DMS153 treated with DMSO at 0.1 percent for 48 hours (cell line): ENCODE measurements around the gene HYDIN.

Experiments used
- DNase-seq: peaks from one replicate; lab custom pipeline; 2025; ENCODE audit not compliant: unreplicated experiment; lab: John Stamatoyannopoulos, UW

HYDIN gene

DNA sequence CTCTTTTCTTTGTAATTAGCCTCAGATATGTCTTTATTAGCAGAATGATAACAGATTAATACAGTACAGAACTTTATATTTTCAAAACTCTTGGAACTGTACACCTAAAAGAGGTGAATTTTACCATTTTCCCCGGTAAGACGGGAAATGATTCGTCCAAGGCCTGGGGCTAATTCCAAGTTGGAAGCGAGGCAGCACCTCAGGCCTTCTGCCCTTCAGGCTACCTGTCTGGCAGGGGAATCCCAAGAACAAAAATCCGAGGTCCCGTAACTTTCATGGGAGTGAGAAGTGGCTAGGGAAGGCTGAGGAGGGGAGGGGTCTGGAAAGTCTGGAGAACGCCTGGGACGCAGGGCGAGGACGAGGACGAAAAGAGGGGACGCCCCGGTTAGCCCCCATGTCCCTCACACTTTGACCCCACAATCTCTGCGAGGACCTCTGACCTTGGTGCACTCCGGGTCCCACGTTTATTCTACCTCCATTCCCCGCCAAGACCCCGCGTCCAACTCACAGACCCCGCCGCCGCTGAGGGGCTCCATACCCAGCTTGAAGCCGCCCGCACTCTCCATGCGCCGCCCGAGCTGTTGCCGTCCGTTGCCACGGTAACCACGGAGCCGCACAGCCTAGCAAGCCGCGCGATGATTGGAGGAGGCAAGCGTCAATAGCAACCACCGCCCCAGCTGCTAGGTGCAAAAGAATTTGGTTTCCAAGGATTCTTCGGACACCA is at the start of gene HYDIN:
Gene HYDIN (minus strand): TSS at position 601 of the 724 bp plus-strand sequence. CDS start 43,827 bp downstream, outside the sequence.
- DNase-seq = no peak

- no peak for DNase-seq
Observed at GRCh38 chr16:71276589-71277334, 46.2 kb upstream of the HYDIN start.

DNA sequence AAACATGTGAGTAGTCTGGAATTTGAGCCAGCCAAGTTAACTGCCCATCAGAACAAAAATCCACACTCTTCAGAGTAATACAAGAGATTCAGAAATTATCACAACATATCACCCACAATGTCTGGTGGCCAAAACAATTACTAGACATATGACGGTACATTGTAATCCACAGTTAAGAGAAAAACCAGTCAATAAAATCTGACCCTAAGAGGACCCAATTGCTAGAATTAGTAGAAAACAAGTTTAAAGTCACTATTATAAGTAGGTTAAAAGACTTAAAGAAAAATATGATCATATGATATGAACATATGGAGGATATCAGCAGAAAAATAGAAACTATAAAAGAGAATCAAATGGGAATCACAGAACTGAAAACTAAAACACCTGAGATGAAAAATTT is 42.9 kb upstream of the HYDIN start:
- no peak for DNase-seq

DNA sequence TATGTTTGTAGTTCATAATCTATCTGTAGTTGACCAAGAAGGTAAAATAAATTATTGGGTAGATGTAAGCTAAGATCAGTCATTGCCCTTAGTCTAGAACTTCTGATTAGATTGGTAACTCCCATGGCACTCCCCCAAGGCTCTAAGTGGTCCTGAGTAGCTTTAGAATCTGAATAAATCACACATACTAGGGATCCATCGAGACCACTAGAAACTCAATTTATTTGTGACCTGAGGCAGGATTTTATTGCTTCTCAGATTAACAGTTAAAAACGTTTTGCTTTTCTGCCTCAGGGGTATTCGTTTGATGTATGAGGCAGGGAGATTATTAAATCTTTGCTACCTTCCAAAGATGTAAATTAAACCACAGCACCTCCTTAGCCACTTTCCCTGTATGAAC is 33.8 kb upstream of the HYDIN start:
- DNase-seq = no peak

GRCh38 chr16:71263582-71263981 is 33.1 kb upstream of the HYDIN start:
- DNase-seq = no peak

DNA sequence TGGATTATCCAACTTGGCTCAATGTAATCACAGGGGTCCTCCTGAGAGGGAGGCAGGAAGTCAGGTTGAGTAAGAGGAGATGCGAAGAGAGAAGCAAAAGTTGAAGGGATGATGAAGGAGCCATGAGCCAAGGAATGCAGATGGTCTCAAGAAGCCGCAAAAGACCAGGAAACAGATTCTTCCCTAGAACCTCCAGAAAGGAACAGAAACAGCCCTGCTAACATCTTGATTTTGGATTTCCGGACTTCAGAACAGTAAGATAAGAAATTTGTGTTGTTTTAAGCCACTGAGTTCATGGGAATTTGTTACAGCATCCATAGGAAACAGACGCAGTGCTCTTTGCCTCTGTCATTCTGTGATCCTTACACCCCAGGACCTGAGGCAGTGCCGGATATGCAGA is 31.9 kb upstream of the HYDIN start:
- no peak for DNase-seq

- DNase-seq = no peak
Observed at GRCh38 chr16:71260995-71261394, 30.5 kb upstream of the HYDIN start.

DNA sequence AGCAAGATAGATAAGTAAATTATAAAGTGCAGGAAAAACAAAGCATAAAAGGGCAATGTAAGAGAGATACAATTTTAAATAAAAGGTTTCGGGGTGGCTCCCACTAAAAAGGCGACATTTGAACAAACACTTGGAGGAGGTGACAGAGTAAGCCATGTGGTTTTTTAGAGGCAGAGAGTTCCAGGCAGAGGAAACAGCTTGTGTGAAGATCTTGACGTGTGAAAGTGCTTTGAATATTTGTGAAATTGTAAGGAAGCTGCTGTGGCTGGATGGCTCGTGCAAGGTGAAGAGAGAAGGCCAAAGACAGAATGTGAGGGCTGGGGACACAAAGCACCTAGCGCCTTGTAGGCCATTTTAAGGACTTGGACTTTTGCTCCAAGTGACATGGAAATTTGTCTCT is 28.6 kb upstream of the HYDIN start:
- no peak for DNase-seq

DNA sequence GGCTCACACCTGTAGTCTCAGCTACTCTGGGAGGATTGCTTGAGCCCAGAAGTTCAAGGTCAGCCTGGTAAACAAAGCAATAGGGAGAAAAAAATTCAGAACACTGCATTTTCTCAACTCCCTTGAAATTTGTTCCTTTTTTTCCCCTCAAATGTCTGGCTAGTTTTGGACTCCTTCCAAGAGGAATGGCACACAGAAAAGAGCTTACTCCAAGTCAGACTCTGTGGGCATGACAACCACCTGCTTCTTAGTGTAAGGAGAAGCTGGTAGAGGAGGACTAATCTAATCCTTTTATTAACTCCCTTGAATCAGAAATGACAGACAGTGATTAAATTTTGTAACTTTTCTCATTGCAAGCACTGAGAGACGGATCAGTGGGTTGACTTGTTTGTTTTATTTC is 27.9 kb upstream of the HYDIN start:
- DNase-seq = no peak

- DNase-seq = no peak
Observed at GRCh38 chr16:71257768-71258167, 27.2 kb upstream of the HYDIN start.

- DNase-seq = no peak
Observed at GRCh38 chr16:71255721-71256120, 25.2 kb upstream of the HYDIN start.

- no peak for DNase-seq
Observed at GRCh38 chr16:71254832-71255525, 24.5 kb upstream of the HYDIN start.

DNA sequence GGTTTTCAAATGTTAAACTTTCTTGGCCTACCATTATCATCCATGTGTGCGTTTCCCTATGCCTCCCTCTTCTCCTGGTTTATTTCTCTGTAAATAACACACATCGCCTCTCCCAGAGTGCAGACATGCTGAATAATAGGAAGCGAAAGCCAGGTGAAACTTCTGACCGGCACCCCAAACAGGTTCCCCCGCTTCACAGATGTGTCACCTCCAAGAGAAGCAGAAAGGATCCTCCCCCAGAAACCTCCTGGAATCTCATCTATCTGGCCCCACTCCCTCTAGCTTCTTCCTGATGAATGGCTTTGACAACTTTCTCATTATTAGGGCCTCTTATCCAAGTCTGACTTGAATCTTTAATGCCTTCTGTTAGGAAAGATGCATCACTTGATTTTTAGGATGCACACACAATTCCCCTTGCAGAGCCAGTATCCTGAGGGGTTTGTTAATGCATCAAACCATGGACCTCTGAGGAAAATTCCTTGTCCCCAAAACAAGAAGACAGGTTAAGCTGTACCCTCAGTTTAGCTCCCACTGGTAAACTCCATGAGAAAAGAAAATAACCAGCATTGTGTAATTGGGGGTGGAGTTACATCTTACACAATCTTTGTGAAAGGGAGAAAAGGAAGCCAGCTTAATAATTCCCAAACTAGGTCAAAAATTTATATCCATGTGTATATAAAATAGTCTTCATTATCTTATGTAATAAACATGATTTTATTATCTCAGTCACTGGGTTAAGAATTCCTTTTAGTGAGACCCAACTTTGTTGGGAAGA is 20.1 kb upstream of the HYDIN start:
- DNase-seq = no peak

DNA sequence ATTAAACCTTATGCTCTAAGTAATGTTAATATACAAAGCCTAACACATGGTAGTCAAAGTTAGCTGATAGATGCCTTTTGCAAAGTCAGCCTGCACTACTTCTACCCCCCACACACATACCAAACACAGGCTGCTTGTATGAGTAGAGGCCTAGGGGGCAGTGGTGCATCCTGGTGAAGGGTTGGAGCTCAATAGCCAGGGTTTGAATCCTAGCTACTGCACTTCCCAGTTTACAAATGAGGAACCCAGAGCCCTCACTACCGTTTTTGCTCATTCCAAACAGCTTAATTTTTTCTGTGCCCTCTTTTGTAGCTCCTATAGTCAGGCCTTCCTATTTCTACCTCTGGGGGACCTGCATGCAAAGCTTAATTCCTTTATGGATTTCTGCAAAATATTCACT is 18.9 kb upstream of the HYDIN start:
- no peak for DNase-seq

GRCh38 chr16:71247478-71247877 is 17.0 kb upstream of the HYDIN start:
- DNase-seq = no peak

GRCh38 chr16:71246309-71246708 is 15.8 kb upstream of the HYDIN start:
- DNase-seq = no peak

DNA sequence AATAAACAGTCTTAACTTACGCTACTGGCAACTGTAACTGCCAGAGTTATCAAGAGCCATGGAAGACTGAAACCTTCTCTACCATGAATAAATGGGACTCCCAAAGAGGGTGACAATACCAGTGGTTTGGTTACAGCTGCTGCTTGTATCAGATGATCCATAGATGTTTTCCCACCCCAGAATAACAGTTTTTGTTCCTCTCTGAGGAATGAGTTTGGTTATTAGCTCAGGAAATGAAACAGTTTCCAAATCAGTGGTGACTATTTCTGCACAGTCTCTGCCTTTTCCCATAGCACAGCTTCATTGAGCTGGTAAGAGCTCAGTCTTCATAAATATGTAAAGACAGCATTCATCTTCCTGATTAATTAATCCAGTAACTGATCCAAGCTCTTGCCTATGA is 14.0 kb upstream of the HYDIN start:
- no peak for DNase-seq

GRCh38 chr16:71242601-71243000 is 12.1 kb upstream of the HYDIN start:
- DNase-seq = no peak

- DNase-seq = no peak
Observed at GRCh38 chr16:71242036-71242435, 11.5 kb upstream of the HYDIN start.

- no peak for DNase-seq
Observed at GRCh38 chr16:71229344-71229743, 1.2 kb downstream of the HYDIN start.
